GM18873 (cell line): ENCODE data around the gene KRR1.
"Not testable (repeated sequence)": the region's sequence is repeated elsewhere in the genome, so short reads cannot be mapped to it uniquely, and the experiment has no call there.

Source experiments
- ATAC-seq: cut with Tn5 transposase; IDR thresholded peaks from one replicate; pipeline ENCODE4 v1.9.1; 2021; ENCODE audit warnings: mild to moderate bottlenecking, moderate library complexity, moderate number of reproducible peaks; ENCODE audit not compliant: unreplicated experiment, low FRiP score

The KRR1 gene

DNA sequence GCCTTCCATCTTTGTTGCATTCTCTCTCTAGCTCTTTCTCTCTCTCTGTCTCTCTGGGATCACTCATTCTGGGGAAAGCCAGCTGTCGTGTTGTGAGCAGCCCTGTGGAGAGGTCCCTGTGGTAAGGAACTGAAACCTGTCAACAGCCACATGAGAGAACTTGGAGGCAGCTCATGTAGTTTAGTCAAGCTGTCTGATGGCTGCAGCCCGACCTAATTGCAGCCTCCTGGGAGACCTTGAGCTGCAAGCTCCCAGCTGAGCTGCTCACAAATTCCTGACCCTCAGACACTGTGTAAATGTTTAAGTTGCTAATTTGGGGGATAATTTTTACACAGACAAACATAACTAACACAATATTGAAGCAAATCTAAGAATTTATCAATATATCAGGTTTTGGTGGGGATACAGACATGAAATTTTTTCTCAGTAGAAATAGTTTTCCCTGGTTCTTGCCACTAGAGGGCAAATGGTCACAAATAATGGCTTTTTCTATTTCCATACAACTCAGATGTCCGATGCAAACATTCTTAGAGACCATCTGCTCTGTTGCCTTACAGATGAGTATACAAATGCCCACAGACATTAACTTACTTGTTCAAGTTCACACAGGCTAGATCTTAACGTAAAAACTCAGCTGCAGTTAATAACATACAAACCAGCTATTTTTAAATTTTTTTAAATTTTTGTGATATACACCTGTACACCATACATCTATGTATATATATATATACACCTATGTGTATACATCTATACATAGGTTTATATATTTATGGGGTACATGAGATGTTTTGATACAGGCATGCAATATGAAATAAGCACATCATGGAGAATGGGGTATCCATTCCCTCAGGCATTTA lies 15.5 kb upstream of the KRR1 start:
- peak; percentile 91 for ATAC-seq

- no peak for ATAC-seq
Observed at GRCh38 chr12:75525263-75525662, 13.9 kb upstream of the KRR1 start.

GRCh38 chr12:75522124-75522523 lies 10.7 kb upstream of the KRR1 start:
- not testable (repeated sequence) for ATAC-seq

DNA sequence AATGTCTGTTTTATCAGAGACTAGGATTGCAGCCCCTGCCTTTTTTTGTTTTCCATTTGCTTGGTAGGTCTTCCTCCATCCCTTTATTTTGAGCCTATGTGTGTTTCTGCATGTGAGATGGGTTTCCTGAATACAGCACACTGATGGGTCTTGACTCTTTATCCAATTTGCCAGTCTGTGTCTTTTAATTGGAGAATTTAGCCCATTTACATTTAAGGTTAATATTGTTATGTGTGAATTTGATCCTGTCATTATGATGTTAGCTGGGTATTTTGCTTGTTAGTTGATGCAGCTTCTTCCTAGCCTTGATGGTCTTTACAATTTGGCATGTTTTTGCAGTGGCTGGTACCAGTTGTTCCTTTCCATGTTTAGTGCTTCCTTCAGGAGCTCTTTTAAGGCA lies 9.8 kb upstream of the KRR1 start:
- ATAC-seq, result not testable (repeated sequence)

GRCh38 chr12:75509621-75510020 lies 1.8 kb downstream of the KRR1 start:
- ATAC-seq, result no peak

- no peak for ATAC-seq
Observed at GRCh38 chr12:75508159-75508558, 3.2 kb downstream of the KRR1 start.

DNA sequence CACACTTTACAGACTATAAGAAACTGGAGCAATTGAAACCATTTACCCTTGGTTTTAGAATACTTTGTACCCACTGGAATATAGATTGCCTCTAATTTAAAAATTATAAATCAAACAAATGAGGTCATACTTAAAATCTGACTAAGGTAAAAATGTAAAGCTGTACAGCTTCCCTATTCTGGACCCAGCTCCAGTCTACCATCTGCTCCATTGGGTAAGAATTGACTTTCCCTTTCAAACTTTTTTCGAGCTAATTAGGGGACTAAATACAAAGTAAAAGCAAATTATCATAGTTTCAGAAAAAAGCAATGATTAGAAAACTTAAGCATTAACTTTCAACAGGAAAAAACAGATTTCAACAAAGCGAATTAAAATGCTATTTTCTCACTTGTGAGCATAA lies 4.3 kb downstream of the KRR1 start:
- ATAC-seq, result no peak

GRCh38 chr12:75505706-75506312 lies 5.6 kb downstream of the KRR1 start:
- no peak for ATAC-seq

DNA sequence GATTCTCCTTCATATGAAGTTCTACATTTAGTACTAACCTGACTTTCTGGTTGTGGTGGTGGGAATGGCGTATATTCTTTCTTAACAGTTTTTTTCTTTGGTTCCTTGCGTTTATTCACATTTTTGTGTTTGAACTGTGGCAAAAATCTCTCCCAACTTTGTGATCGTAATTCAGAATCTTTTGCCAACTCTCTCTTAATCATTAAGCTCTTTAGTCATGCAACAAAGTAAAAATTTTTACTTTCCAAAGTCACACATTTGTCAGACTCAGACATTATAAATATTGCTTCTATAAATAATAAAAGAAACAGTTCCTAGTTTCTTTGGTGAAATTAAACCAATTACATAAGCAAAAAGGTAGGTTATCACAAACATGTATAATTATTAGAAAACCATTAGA lies 7.5 kb downstream of the KRR1 start:
- no peak for ATAC-seq

GRCh38 chr12:75503459-75503858 lies 8.0 kb downstream of the KRR1 start:
- ATAC-seq, result no peak

GRCh38 chr12:75491169-75491568 lies 20.2 kb downstream of the KRR1 start:
- ATAC-seq, result no peak

GRCh38 chr12:75489613-75490210 lies 21.7 kb downstream of the KRR1 start:
- peak; percentile 85 for ATAC-seq

GRCh38 chr12:75489187-75489586 lies 22.2 kb downstream of the KRR1 start:
- ATAC-seq, result no peak

- ATAC-seq, result no peak
Observed at GRCh38 chr12:75488553-75488952, 22.9 kb downstream of the KRR1 start.

- no peak for ATAC-seq
Observed at GRCh38 chr12:75487308-75487707, 24.1 kb downstream of the KRR1 start.

DNA sequence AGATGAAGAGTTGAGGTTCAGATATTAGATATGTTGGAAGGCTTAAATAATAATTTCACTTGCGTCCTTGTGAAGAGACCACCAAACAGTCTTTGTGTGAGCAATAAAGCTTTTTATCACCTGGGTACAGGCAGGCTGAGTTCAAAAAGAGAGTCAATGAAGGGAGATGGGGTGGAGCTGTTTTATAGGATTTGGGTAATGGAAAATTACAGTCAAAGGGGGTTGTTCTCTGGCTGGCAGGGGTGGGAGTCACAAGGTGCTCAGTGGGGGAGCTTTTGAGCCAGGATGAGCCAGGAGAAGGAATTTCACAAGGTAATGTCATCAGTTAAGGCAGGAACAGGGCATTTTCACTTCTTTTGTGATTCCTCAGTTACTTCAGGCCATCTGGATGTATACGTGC lies 27.0 kb downstream of the KRR1 start:
- not testable (repeated sequence) for ATAC-seq

DNA sequence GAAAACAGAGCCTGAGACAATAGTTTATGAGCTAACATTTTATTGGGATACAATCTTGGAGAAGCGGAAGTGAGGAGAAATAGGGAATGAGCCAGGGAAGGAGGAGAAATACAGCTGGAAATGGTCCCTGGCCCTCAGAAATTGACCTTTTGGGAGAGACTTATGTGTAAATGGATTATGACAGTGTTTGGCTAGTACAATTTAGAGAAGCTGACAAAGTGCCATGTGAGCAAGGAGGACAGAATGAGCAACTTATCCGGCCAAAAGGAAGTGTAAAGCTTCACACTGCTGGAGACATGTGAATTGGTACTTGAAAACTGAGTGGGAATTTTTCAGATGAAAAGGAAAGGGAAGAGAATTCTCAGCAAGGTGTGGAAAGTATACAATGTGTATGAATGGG lies 28.0 kb downstream of the KRR1 start:
- no peak for ATAC-seq

- no peak for ATAC-seq
Observed at GRCh38 chr12:75482646-75483045, 28.8 kb downstream of the KRR1 start.

- ATAC-seq, result no peak
Observed at GRCh38 chr12:75481774-75482173, 29.6 kb downstream of the KRR1 start.

DNA sequence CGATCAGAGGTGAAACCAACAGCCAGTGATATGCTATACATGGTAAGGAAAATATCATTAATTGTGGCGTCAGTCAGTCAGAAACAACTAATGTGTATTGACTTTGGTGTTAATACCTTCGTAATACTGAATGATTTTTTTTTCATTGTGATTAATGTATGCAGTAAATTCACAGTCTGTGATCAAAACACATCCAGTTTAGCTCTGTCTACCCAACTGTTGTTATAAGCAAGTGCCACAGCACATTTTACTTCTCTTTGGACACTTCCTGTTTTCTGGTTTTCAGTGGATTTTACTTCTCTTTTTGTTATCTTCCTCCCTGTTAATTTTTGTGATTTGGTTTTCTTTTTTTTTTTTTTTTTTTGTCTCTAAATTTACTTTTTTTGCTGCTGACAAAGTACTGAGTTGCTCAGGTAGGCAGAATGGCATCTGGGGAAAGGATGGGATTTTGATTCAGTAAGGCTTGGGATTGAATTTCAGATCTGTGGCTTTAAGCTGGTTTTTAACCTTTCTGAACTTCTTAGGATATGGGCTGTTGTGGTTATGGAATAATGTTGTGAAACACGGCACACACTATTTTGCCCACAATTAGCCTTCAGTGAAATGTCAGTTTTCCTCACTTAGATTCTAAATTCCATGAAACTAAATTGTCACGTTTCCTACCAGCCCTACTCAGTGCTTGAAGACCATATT lies 30.2 kb downstream of the KRR1 start:
- peak; percentile 15 for ATAC-seq

- ATAC-seq, result peak; percentile 91
Observed at GRCh38 chr12:75480469-75480949, 30.9 kb downstream of the KRR1 start, which contains the start of gene GLIPR1. Gene GLIPR1 (plus strand): TSS chr12:75480755. CDS start chr12:75480881, 126 bp downstream.
